ENCODE measurements around the gene KRTAP1-4. TPM values are rescaled to one million over a fixed set of nuclear protein-coding genes. Genes with fewer than 3 reads are reported as not detected.

The KRTAP1-4 gene
- total RNA-seq, 2 donors from 2014 or later, result not detected

GRCh38 chr17:40997361-40997760, 32.6 kb downstream of the KRTAP1-4 start:
- intact Hi-C loops (cut with DNase I), result no loop called here
- Histone ChIP-seq H3K36me3 (no peaks in the 10 kb centered on the region), H3K27ac (no peak overlapping the region), H3K4me3 (no peak overlapping the region), H3K27me3 (no peaks in the 10 kb centered on the region), H3K4me1 (no peaks in the 10 kb centered on the region), H3K9ac (ENCODE audit: low read depth in 2 of 2, low read length in 2 of 2) (no peak overlapping the region), H3K9me3 (no peaks in the 10 kb centered on the region)
- TF ChIP-seq CTCF (IDR thresholded peaks at IDR 0.05), result no peak
- DNase-seq, result no peak

- no peak overlapping the region for H3K27ac ChIP-seq
- H3K9me3 ChIP-seq, result no peaks in the 10 kb centered on the region
- no peak overlapping the region for H3K9ac ChIP-seq (ENCODE audit: low read depth in 2 of 2, low read length in 2 of 2)
- H3K4me1 ChIP-seq, result no peaks in the 10 kb centered on the region
- no peak for DNase-seq
- TF ChIP-seq CTCF (IDR thresholded peaks at IDR 0.05), result no peak
- H3K4me3 ChIP-seq, result no peak overlapping the region
- intact Hi-C loops (cut with DNase I), result no loop called here
- H3K27me3 ChIP-seq, result no peaks in the 10 kb centered on the region
- H3K36me3 ChIP-seq, result no peaks in the 10 kb centered on the region
Observed at GRCh38 chr17:40996829-40997228, 33.2 kb downstream of the KRTAP1-4 start.

- intact Hi-C loops (cut with DNase I), result no loop called here
- no peaks in the 10 kb centered on the region for H3K36me3 ChIP-seq
- H3K27ac ChIP-seq, result no peak overlapping the region
- TF ChIP-seq CTCF (IDR thresholded peaks at IDR 0.05), result no peak
- H3K9me3 ChIP-seq, result no peaks in the 10 kb centered on the region
- H3K9ac ChIP-seq (ENCODE audit: low read depth in 2 of 2, low read length in 2 of 2), result no peak overlapping the region
- H3K4me1 ChIP-seq, result no peaks in the 10 kb centered on the region
- no peak for DNase-seq
- no peaks in the 10 kb centered on the region for H3K27me3 ChIP-seq
- H3K4me3 ChIP-seq, result no peak overlapping the region
Observed at GRCh38 chr17:40995116-40995515, 34.9 kb downstream of the KRTAP1-4 start.

- no peaks in the 10 kb centered on the region for H3K4me1 ChIP-seq
- DNase-seq, result no peak
- no peak within 1 kb of the TSS for H3K27ac ChIP-seq
- no peaks in the 10 kb centered on the region for H3K27me3 ChIP-seq
- no peaks in the 10 kb centered on the region for H3K36me3 ChIP-seq
- no peaks in the 10 kb centered on the region for H3K9me3 ChIP-seq
- no peak within 1 kb of the TSS for H3K4me3 ChIP-seq
- no peak within 1 kb of the TSS for H3K9ac ChIP-seq (ENCODE audit: low read depth in 2 of 2, low read length in 2 of 2)
- intact Hi-C loops (cut with DNase I), result no loop called here
- TF ChIP-seq CTCF (IDR thresholded peaks at IDR 0.05), result no peak
Observed at GRCh38 chr17:40993839-40994238, 36.2 kb downstream of the KRTAP1-4 start, which contains the start of gene KRTAP3-3. TSS of gene KRTAP3-3 (minus strand) at chr17:40994164. CDS start at chr17:40994097, 67 bp downstream.

GRCh38 chr17:40993084-40993483, 36.9 kb downstream of the KRTAP1-4 start:
- no peaks in the 10 kb centered on the region for H3K27me3 ChIP-seq
- no peak overlapping the region for H3K9ac ChIP-seq (ENCODE audit: low read depth in 2 of 2, low read length in 2 of 2)
- H3K4me1 ChIP-seq, result no peaks in the 10 kb centered on the region
- H3K9me3 ChIP-seq, result no peaks in the 10 kb centered on the region
- no peak overlapping the region for H3K4me3 ChIP-seq
- H3K36me3 ChIP-seq, result no peaks in the 10 kb centered on the region
- no peak overlapping the region for H3K27ac ChIP-seq
- no peak for TF ChIP-seq CTCF (IDR thresholded peaks at IDR 0.05)
- DNase-seq, result no peak
- intact Hi-C loops (cut with DNase I), result no loop called here

- H3K4me3 ChIP-seq, result no peak overlapping the region
- no peak overlapping the region for H3K27ac ChIP-seq
- no peaks in the 10 kb centered on the region for H3K4me1 ChIP-seq
- intact Hi-C loops (cut with DNase I), result no loop called here
- no peaks in the 10 kb centered on the region for H3K9me3 ChIP-seq
- H3K9ac ChIP-seq (ENCODE audit: low read depth in 2 of 2, low read length in 2 of 2), result no peak overlapping the region
- DNase-seq, result no peak
- no peak for TF ChIP-seq CTCF (IDR thresholded peaks at IDR 0.05)
- H3K27me3 ChIP-seq, result no peaks in the 10 kb centered on the region
- H3K36me3 ChIP-seq, result no peaks in the 10 kb centered on the region
Observed at GRCh38 chr17:40992666-40993065, 37.3 kb downstream of the KRTAP1-4 start.

Data from colonic mucosa (tissue), 4 donors.